ENCODE measurements around the gene SLC4A5.

DNA sequence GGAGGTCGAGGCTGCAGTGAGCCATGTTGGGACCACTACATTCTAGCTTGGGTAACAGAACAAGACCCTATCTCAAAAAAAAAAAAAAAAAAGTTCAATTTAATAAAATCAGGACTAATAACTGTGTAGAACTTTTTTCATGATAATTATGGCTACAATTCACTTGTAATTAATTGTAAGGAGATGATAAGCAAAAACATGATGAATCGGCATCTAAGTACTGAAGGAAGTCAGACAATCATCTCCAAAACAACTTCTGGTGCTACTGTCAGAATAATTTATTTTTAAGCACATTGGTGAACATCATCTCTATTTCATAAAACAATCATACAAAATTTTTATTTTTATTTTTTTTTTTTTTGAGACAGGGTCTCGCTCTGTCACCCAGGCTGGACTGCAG is 154.5 kb downstream of the SLC4A5 start:
- TF ChIP-seq EP300 (IDR thresholded peaks at IDR 0.05) (no peak), POLR2A (IDR thresholded peaks at IDR 0.05) (no peak)
- TF ChIP-seq, protein P1, sequence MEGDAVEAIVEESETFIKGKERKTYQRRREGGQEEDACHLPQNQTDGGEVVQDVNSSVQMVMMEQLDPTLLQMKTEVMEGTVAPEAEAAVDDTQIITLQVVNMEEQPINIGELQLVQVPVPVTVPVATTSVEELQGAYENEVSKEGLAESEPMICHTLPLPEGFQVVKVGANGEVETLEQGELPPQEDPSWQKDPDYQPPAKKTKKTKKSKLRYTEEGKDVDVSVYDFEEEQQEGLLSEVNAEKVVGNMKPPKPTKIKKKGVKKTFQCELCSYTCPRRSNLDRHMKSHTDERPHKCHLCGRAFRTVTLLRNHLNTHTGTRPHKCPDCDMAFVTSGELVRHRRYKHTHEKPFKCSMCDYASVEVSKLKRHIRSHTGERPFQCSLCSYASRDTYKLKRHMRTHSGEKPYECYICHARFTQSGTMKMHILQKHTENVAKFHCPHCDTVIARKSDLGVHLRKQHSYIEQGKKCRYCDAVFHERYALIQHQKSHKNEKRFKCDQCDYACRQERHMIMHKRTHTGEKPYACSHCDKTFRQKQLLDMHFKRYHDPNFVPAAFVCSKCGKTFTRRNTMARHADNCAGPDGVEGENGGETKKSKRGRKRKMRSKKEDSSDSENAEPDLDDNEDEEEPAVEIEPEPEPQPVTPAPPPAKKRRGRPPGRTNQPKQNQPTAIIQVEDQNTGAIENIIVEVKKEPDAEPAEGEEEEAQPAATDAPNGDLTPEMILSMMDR (IDR thresholded peaks at IDR 0.05) = no peak
